GM21723 (cell line): ENCODE measurements around the gene KCNMA1.
"Not testable (repeated sequence)": the region's sequence is repeated elsewhere in the genome, so short reads cannot be mapped to it uniquely, and the experiment has no call there.

Experiments used
- ATAC-seq: cut with Tn5 transposase; IDR thresholded peaks from one replicate; pipeline ENCODE4 v1.9.1; 2021; ENCODE audit warnings: mild to moderate bottlenecking, moderate library complexity; ENCODE audit not compliant: unreplicated experiment

The KCNMA1 gene

DNA sequence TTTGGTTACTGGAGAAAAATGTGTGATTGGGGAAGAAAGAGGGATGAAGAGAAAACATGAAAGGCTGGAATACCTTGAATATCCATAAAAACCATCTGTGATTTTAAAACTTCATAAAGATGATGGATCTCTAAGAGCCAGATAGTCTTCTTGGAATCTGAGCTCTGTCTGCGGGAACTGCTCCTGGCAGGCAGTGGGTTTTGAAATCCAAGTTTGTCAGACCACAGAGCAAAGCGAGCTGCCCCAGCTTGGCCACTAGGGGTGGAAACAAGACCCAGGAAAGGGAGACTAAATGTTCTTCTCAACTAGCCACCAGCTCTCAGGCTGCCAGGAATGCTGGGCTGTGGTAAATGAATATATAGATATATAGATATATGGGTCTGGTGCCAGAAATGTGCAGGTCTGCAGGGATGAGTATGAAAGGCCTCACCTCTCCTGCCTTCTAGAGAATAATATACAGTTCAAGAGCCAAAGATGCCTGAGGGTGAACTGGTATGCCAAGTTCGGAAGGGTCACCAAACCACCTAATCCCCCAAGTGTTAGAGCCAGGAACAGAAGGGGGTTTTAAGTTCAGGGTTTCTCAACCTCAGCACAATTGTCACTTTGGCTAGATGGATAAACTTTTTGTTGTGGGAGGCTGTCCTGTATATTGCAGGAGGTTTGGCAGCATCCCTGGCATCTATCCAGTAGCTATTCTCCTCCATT, 208.8 kb downstream of the KCNMA1 start:
- no peak for ATAC-seq

DNA sequence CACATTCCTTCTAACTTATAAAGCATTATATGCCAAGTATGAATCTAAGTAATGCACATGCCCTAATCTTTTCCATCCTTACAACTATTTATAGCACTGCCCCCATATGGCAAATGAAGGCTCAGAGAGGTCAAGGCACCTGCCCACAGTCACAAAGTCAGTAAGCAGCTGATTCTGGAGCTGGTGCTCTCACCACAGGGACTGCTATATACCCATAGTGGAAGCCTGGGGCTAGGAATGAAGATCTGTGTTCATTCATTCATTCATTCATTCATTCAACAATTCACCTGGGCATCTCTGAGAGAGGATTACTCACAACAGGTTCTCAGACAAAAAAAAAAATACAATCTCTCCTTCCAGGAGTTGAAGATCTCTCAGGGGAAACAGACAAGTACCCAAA, 213.4 kb downstream of the KCNMA1 start:
- ATAC-seq = no peak

DNA sequence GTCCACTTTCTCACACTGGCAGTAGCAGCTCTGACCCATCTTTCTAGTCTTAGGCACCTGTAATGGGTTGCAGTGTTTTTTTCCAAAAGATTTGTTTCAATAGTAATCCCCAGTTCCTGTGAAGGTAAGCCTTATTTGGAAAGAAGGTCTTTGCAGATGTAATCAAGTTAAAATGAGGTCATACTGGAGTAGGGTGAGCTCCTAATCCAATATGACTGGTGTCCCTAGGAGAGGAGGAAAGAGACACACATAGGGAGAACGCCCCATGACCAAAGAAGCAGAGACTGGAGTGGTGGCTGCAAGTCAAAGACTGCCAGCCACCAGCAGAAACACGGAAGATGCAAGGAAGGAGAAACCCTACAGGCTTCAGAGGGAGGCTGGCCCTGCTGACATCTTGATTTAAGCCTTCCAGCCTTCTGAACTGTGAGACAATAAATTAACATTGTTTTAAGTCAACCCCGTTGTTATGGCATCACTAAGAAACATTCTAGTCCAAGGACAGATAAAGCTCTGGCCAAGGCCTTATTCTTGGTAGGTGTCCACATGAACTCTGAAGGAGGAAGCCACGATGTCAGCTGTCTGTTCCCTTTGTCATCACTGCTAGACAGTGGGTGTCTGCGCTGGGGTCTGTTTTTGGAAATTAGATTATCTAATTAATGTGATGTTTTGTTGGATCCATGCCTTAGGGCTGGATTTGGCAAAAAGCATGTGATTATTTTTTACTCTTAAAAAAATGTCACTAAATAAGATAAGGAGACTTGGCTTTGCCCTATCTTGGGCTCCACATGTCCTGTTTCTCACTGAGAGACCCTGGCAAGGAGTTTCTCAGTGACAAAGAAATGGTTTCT, 214.9 kb downstream of the KCNMA1 start:
- no peak for ATAC-seq

DNA sequence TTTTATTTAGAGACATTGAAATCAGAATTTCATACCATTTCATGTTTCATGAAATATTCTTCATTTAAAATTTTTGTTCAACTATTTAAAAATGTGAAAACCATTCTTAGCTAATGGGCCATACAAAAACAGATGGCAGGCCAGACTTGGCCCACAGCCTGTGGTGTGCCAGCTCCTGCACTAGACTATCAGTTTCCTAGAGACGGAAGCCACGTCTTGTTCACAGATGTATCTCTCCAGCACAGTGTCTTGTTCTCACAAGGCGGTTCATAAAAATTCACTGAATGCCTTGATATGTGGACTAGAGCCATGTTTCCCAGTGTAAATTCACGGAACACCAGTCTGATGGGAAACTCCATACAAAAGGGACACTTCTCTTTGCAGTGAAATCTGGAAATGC, 216.0 kb downstream of the KCNMA1 start:
- no peak for ATAC-seq

DNA sequence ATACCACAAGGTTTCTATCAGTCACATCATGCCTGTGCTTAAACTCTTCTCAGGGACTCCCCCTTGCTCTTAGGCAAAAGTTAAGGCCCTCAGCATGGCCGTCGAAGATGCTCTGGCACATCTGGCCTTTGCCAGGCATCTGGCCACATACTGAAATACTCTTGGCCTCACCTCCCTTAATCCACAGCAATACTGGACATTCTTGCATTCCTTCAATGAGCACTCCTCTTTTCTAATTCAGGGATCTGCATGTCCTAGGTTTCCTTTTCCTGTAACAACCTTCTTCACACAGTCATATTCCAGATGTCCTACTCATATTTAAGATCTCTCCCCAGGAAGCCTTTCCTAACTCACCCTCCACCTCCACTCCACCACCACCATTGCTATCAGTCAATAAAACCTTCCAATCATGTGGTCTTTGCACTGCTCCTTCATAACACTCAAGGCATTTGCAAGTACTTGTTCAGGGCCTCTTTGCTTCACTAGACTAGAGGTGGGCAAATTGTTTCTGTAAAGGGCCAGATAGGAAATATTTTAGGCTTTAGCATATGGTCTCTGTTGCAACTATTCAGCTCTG, 216.6 kb downstream of the KCNMA1 start:
- ATAC-seq = no peak

DNA sequence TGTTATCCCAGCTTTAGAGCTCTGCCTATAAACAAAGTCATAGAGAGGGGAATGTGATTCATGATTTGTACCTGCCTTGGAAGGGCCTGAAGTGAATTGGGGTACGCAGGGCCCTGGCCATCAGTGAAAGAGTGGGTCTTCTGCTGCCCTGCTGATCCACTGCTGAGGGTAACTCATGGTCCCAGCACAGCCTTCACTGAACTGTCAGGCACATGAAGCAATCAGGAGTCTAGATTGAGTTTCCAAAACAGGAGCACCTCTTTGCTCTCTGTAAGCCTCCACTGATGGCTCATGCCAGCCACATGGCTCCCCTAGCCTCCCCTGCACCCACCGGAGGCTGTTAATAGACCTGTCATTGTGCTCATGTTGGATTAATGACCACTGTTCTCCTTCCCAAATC, 217.6 kb downstream of the KCNMA1 start:
- no peak for ATAC-seq

DNA sequence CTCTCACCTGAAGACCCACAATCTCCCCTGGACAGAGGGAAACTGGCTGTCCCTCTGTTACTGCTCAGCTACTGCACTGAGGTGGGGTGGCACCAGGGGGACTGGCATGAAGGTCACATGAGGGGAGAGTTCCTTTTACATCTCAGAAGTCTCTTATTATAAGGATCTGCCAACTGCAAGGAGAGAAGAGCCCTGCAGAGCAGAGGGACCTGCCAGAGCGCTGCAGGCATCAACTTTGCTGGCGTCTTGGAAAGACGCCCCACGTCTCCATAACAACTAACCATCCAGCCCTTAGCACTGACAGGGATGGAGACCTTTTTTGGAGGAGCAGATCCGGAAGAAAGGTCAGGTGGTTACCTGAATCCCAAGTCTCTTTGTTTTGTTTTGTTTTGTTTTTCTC, 218.6 kb downstream of the KCNMA1 start:
- no peak for ATAC-seq

DNA sequence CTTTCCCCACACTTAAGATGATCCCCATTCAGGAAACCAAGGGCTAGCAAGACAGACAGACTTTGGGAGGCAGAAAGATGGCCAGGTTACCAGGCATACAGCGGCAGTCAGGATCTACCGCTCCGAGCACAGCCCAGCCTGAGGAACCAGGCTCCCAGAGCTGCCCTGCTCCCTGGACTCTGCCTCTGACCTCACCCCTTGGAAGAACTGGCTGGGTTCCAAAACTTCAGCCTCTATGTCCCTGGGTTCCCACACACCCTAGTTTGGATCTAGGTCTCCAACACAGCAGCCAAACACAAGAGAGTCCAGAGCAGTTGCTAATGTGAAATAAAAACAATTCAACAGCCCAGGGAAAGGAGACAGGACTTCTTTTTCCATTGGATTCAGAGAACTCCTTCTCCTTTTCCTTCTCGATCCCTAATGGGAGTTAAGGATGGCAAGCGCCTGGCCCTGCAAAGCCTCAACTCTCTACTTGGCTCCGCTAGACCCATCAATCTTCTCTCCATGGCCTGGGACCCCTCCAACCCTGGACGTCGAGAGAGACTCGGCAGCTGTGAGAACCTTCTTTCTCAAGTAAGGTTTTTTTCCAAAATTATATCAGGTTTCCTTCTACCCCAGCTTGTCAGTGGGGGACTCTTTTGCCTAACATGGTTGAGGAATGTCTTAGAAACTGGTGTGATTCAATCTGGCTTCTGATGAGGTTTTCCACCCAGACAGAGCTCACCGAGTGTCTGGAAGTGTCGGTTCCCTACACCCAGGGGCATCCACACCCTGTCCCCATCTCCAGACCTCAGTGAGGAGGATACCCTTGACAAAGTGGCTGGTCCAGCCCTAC, 219.6 kb downstream of the KCNMA1 start:
- ATAC-seq = no peak

DNA sequence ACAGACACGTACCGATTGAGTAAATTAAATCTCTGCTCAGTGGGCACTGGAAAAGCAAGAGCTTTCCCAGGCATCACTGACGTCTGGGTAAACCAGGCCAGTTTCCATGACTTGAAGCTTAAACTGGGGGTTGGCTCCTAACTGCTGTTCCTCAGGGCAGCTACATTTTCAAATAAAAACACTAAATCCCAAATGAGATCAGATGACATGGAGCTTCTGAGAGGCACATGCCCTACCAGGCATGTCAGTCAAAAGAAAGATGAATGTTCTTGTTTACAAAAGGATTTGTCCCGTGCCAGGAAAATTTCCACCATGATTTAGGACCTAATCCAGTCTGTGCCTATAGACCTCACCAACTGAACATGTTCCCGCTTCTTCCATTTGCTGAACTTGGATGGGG, 220.2 kb downstream of the KCNMA1 start:
- no peak for ATAC-seq

DNA sequence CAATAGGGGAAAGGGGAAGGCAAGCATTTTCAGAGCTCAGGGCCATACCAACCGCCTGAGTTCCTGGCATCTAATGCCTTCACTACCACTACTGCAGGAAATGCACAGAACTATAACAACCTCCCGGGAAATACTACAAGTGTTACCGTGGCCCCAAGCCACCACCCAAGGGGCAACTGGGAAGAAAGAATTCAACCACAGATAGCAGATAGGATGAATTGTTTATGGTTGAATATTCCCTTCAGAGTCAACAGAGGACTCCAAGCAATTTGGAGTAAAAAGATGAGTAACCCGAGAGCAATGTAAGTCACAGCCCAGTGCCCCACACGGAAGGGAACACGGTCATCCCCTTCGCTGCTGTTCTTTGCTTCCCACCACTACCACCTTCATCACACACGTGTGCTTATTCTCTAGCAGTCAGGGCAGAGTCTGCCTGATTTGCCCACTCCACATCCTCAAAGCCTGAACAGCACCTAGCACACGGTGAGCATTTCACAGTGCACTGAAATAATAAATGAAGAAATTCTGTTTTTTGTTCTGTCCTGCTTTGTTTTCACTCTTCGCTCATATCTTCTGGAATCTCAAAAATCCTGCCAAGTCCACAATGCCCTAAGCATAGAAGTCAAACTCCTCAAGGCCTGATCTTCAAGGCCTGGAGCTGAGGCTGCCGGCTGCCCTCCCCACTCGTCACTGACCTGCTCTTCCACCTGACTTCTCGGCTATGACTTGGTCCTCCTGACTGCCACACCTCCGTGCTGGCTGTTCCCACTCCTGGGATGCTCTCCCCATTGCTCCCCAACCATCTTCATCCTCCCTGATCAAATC, 221.1 kb downstream of the KCNMA1 start:
- no peak for ATAC-seq

DNA sequence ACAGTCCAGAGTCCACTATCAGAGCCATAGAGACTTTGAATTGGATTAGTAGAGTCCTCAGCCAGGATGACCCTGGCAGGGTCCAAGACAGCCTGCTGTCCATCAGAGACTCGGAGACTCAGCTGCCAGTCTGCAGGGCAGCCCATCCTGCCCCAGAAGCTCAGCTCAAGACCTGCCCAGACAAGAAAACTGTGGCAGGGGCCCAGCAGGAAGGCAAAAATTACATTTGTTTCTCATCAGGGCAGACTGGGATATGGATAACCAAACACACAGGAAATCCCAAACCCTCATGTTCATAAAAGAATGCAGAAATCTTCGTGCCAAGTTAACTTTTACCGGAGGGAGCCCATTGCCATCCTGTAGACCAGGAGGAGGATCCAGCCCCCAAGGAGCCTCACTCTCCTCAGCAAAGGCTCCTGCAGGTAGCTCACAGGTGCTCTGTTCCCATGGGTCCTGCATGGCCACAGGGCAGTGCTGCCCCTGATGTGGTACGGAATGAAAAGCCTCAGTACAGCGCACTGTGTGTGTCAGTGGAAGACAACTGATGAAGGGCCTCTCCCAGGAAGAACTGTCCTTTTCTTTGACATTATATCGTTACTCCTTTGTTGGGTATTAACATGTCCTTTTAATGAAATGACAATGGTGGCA, 222.2 kb downstream of the KCNMA1 start:
- ATAC-seq = no peak

DNA sequence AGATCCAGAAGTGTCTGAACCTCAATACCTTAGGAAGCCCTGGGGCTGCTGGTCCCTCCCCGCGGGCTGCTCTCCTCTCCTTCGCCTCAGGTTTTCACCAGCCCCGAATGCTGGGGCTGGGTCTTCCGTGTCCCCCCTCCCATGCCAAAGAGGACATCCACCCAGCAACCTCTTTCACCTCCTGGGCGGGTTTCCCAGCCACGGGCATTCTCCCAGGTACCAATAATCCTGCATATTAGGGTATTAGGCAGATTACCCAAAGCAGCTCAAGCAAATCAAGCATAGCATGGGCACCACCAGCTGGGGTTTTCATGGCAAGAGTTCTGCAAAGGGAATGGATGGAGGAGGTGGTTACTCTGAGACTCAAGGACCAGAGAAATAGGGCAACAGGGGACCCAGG, 224.4 kb downstream of the KCNMA1 start:
- ATAC-seq = no peak

DNA sequence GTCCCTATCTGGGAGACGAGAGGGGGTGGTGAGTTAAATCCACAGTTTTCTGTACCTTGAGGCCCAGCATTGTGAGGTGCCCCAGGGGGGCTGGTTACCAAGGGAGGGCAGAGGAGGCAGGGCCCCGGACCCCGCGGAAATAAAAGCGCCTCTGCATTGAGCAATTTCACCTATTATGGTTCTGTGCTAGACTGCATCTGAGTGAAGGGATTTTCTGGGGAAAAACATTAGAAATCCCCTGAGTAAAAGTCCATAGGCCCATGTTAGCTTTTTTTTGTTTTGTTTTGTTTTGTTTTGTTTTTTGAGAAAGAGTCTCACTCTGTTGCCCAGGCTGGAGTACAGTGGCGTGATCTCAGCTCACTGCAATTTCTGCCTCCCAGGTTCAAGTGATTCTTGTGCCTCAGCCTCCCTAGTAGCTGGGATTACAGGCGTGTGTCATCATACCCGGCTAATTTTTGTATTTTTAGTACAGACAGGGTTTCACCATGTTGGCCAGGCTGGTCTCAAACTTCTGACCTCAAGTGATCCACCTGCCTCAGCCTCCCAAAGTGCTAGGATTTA, 225.0 kb downstream of the KCNMA1 start:
- ATAC-seq = not testable (repeated sequence)

DNA sequence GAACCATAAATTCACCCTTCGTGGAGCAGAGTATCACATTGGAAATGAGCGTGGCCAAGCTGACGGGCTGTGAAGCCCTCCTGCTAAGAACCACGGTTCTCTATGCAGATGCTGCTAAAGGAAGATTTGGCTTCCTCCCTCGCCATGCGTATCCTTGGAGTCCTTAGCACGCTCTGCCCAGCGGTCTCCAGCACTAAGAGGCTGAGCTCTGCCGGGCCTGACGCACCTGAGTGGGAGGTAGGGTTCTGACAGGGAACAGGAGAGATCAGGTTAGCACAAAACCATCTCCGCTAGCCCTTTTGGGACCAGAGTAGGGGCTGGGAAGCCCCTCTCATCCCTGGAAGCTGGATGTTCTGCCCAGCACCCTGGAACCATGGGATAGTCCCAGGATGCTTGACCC, 225.8 kb downstream of the KCNMA1 start:
- ATAC-seq = no peak

DNA sequence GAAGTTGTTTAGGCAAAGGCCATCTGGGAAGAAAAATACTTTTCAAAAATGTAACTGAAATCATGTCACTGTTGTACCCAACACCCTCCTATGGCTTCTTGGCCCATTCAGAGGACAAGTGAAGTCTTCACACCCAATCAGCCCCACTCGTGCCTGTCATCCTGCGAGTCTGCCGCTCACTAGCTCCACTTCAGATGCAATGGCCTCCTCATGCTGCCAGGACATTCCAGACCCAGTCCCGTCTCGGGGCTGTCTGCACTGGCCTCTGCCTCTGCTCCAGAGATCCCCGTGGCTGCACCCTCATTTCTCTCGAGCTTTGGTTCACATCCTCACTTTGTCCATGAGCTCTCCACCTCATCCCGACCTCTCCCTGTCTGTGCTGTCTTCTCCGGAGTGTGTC, 227.1 kb downstream of the KCNMA1 start:
- no peak for ATAC-seq

DNA sequence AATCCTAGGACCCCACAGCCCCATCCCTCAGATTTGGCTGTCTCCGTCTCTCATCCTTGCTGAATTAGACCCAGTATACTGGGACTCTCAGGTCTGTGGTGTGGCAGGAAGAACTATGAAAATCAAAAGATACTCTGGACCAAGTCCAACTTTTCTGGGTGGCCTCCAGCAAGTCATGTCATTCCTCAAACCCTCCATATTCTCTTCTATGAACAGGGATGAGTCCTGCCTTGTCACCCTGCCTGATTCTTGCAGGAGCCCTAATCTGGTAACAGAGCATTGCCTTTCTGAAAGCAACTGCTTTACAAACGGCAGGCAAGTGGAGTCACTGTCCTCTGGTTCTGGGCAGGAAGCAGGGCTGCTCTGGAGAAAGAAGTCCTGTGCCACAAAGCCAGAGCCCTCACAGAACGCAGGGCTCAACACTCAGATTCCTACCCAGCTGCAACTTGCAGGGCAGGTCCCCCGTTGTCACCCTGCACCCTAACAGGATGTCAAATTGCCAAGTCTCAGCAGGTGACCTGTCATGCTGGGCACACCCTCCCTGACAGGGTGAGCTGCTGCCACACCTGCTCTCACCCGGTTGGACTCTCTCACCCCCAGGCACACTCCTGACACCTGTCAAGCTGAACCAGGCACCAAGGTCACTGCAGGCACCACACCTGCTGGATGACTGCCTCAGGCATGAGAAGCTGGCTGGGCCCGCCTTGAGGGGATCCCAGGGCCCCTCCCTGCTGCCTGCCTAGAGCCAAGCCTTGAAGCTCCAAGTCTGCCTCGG, 227.7 kb downstream of the KCNMA1 start:
- no peak for ATAC-seq

DNA sequence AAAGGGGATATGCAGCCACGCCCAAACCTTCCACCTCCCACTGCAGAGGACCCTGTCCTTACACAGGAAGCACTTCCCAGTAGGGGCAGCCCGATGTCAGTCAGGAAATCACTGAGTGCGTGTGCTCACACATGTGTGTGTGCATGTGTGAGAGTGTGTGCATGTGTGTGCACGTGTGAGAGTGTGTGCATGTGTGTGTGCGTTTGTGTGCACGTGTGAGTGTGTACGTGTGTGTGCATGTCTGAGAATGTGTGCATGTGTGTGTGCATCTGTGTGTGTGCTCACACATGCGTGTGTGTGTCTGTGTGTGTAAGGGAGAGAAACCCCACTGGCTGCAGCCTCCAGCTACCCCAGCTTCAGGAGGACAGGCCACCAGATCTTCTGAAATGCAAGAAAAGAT, 229.3 kb downstream of the KCNMA1 start:
- ATAC-seq = no peak

DNA sequence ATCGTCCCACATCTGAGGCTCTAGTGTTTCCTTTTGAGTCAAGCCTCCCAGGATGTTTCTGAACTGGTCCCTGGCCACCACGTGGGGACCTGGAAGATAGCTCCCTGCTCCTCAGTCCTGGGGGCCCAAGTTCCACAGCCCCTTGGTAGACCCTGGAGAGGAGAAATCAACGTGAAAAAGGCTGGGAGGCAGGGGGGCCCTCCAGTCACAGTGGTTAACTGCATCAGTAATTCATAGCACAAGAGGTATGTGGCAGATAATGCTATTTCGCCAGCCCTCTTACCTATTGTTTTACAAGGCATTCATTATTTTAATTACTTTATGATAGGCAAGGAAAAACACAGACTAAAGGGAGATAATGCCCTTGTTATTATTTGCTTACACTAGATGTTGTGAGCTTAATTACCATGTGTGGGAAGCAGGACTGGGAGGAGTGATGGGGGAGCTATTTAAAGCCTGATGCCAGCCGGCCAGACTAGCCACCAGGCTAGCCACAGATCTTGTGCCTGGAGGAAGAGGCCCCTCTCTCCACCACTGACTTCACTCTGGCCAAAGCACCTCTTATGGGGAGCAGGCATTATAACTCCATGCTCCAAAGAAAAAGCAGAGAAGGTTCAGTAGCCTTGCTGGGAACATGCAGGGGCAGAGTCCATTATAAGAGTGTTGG, 230.7 kb downstream of the KCNMA1 start:
- ATAC-seq = no peak
